ENCODE results near the gene CEACAM8.

GRCh38 chr19:42561512-42561911 is 33.2 kb downstream of the CEACAM8 start:
- TF ChIP-seq EZH2 (IDR thresholded peaks at IDR 0.05; ENCODE audit: insufficient read depth, poor library complexity, severe bottlenecking) (no peak), EZH2phosphoT487 (IDR thresholded peaks at IDR 0.05; ENCODE audit: insufficient read depth, low read depth) (no peak)

Measured in GM23248 (cell line).